ENCODE data around the gene SNRPA1.
"Not testable (repeated sequence)": the region's sequence is repeated elsewhere in the genome, so short reads cannot be mapped to it uniquely, and the experiment has no call there.

SNRPA1 gene

GRCh38 chr15:101293122-101293521, 1.9 kb downstream of the SNRPA1 start:
- no peak for DNase-seq (ENCODE audit: low spot score)

- peak; percentile 44 for DNase-seq (ENCODE audit: low spot score)
Observed at GRCh38 chr15:101288905-101289513, 6.0 kb downstream of the SNRPA1 start.

- DNase-seq (ENCODE audit: low spot score) = not testable (repeated sequence)
Observed at GRCh38 chr15:101287342-101287741, 7.7 kb downstream of the SNRPA1 start.

GRCh38 chr15:101286471-101287114, 8.5 kb downstream of the SNRPA1 start:
- no peak for DNase-seq (ENCODE audit: low spot score)

GRCh38 chr15:101283931-101284330, 11.1 kb downstream of the SNRPA1 start:
- no peak for DNase-seq (ENCODE audit: low spot score)

- DNase-seq (ENCODE audit: low spot score) = no peak
Observed at GRCh38 chr15:101280007-101280406, 15.0 kb downstream of the SNRPA1 start.

GRCh38 chr15:101277943-101278564, 17.0 kb downstream of the SNRPA1 start:
- no peak for DNase-seq (ENCODE audit: low spot score)

GRCh38 chr15:101277038-101277822, 17.8 kb downstream of the SNRPA1 start, which contains the start of gene SELENOS:
SELENOS (minus strand) TSS chr15:101277485; CDS start chr15:101277417, 68 bp downstream.
- peak; percentile 81 for DNase-seq (ENCODE audit: low spot score)

- DNase-seq (ENCODE audit: low spot score) = no peak
Observed at GRCh38 chr15:101276501-101277037, 18.5 kb downstream of the SNRPA1 start.

GRCh38 chr15:101275018-101275417, 20.0 kb downstream of the SNRPA1 start:
- no peak for DNase-seq (ENCODE audit: low spot score)

GRCh38 chr15:101273534-101273933, 21.5 kb downstream of the SNRPA1 start:
- no peak for DNase-seq (ENCODE audit: low spot score)

- DNase-seq (ENCODE audit: low spot score) = no peak
Observed at GRCh38 chr15:101272584-101272983, 22.5 kb downstream of the SNRPA1 start.

- DNase-seq (ENCODE audit: low spot score) = no peak
Observed at GRCh38 chr15:101269479-101270223, 25.4 kb downstream of the SNRPA1 start.

GRCh38 chr15:101267320-101268104, 27.5 kb downstream of the SNRPA1 start:
- DNase-seq (ENCODE audit: low spot score) = no peak

- DNase-seq (ENCODE audit: low spot score) = no peak
Observed at GRCh38 chr15:101266787-101267186, 28.3 kb downstream of the SNRPA1 start.

- DNase-seq (ENCODE audit: low spot score) = no peak
Observed at GRCh38 chr15:101266034-101266433, 29.0 kb downstream of the SNRPA1 start.

GRCh38 chr15:101264911-101265641, 30.0 kb downstream of the SNRPA1 start:
- no peak for DNase-seq (ENCODE audit: low spot score)

GRCh38 chr15:101264011-101264410, 31.0 kb downstream of the SNRPA1 start:
- no peak for DNase-seq (ENCODE audit: low spot score)

- DNase-seq (ENCODE audit: low spot score) = no peak
Observed at GRCh38 chr15:101262551-101262950, 32.5 kb downstream of the SNRPA1 start.

Data from CD4-positive, alpha-beta T cell treated with Interleukin-6 at 100 ng/mL for 8 hours (primary cell).